ENCODE measurements around the gene DIAPH1. TPM values are rescaled to one million over a fixed set of nuclear protein-coding genes. Genes with fewer than 3 reads are reported as not detected.

The DIAPH1 gene
- total RNA-seq, 1 experiment from 2014 or later: 157 TPM

DNA sequence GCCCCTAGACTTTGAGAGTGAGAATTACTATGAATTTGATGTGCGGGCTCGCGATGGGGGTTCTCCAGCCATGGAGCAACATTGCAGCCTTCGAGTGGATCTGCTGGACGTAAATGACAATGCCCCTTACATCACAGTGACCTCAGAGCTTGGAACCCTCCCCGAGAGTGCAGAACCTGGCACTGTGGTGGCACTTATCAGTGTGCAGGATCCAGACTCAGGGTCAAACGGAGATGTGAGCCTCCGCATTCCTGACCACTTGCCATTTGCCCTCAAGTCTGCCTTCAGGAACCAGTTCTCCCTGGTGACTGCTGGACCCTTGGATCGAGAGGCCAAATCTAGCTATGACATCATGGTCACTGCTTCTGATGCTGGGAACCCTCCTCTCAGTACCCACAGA lies 132.7 kb downstream of the DIAPH1 start:
- no peak for DNase-seq
- Histone ChIP-seq H3F3A (ENCODE audit: insufficient read depth, low read depth) (no peaks in the 10 kb centered on the region), H3K79me2 (ENCODE audit: low read depth) (no peaks in the 10 kb centered on the region), H4K20me1 (ENCODE audit: insufficient read depth) (no peaks in the 10 kb centered on the region), H2AFZ (no peak overlapping the region), H3K4me3 (no peak overlapping the region), H3K4me2 (no peak overlapping the region), H3K9me3 (ENCODE audit: insufficient read depth, low read depth) (no peaks in the 10 kb centered on the region), H3K27ac (no peak overlapping the region), H3K9me2 (ENCODE audit: insufficient read depth) (no peaks in the 10 kb centered on the region), H3K36me3 (ENCODE audit: low read depth) (no peaks in the 10 kb centered on the region), H3K4me1 (replicated peaks; ENCODE audit: insufficient read depth) (no peaks in the 10 kb centered on the region), H3K27me3 (ENCODE audit: insufficient read depth, low read depth) (peaks cover 11% of the 10 kb centered on the region)
- intact Hi-C loops (cut with micrococcal nuclease; ENCODE audit: unreplicated experiment): no loop called here
- no TSS peak for BruUV-seq (replicated peaks)
- TF ChIP-seq, protein P1, sequence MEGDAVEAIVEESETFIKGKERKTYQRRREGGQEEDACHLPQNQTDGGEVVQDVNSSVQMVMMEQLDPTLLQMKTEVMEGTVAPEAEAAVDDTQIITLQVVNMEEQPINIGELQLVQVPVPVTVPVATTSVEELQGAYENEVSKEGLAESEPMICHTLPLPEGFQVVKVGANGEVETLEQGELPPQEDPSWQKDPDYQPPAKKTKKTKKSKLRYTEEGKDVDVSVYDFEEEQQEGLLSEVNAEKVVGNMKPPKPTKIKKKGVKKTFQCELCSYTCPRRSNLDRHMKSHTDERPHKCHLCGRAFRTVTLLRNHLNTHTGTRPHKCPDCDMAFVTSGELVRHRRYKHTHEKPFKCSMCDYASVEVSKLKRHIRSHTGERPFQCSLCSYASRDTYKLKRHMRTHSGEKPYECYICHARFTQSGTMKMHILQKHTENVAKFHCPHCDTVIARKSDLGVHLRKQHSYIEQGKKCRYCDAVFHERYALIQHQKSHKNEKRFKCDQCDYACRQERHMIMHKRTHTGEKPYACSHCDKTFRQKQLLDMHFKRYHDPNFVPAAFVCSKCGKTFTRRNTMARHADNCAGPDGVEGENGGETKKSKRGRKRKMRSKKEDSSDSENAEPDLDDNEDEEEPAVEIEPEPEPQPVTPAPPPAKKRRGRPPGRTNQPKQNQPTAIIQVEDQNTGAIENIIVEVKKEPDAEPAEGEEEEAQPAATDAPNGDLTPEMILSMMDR (conservative IDR thresholded peaks at IDR 0.05): no peak
- no peak for TF ChIP-seq EZH2 (IDR thresholded peaks at IDR 0.05; ENCODE audit: low read depth)
- ChIA-PET POLR2A (ENCODE audit: unreplicated experiment) (no interaction called here), CTCF (no interaction called here)

DNA sequence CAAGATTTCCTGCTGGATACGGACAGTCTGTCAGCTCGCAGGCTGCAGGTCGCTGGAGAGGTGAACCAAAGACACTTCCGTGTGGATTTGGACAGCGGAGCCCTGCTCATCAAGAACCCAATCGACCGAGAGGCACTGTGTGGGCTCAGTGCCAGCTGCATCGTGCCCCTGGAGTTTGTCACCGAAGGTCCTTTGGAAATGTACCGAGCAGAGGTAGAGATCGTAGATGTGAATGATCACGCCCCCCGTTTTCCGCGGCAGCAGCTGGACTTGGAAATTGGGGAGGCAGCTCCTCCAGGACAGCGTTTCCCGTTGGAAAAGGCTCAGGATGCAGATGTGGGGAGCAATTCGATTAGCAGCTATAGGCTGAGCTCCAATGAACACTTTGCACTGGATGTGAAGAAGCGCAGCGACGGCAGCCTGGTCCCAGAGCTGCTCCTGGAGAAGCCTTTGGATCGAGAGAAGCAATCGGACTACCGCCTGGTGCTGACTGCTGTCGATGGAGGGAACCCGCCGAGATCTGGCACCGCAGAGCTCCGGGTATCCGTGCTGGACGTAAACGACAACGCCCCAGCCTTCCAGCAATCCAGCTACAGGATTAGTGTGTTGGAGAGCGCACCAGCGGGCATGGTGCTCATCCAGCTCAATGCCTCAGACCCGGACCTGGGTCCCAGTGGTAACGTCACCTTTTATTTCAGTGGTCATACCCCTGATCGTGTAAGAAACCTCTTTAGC lies 133.3 kb downstream of the DIAPH1 start:
- Histone ChIP-seq H3K36me3 (ENCODE audit: low read depth) (no peaks in the 10 kb centered on the region), H3K4me1 (replicated peaks; ENCODE audit: insufficient read depth) (no peaks in the 10 kb centered on the region), H3K9me3 (ENCODE audit: insufficient read depth, low read depth) (no peaks in the 10 kb centered on the region), H2AFZ (no peak overlapping the region), H3K79me2 (ENCODE audit: low read depth) (no peaks in the 10 kb centered on the region), H3K4me3 (no peak overlapping the region), H4K20me1 (ENCODE audit: insufficient read depth) (no peaks in the 10 kb centered on the region), H3K27ac (no peak overlapping the region), H3K4me2 (no peak overlapping the region), H3K9me2 (ENCODE audit: insufficient read depth) (no peaks in the 10 kb centered on the region), H3K27me3 (ENCODE audit: insufficient read depth, low read depth) (peaks cover 11% of the 10 kb centered on the region), H3F3A (ENCODE audit: insufficient read depth, low read depth) (no peaks in the 10 kb centered on the region)
- DNase-seq: no peak
- ChIA-PET CTCF (interaction anchor here (0.6 kb wide), 1 partner anchor 11 kb away, joined by 4 read pairs; no protein-coding TSS in a partner anchor), POLR2A (ENCODE audit: unreplicated experiment) (no interaction called here)
- intact Hi-C loops (cut with micrococcal nuclease; ENCODE audit: unreplicated experiment): no loop called here
- no TSS peak for BruUV-seq (replicated peaks)
- TF ChIP-seq, protein P1 (conservative IDR thresholded peaks at IDR 0.05): no peak
- TF ChIP-seq EZH2 (IDR thresholded peaks at IDR 0.05; ENCODE audit: low read depth): no peak

GRCh38 chr5:141484641-141485311 lies 134.0 kb downstream of the DIAPH1 start, which contains the start of gene PCDHGC4:
TSS of gene PCDHGC4 (plus strand) at chr5:141485030. CDS start at chr5:141485174, 144 bp downstream.
- no peaks in the 10 kb centered on the region for H3F3A ChIP-seq (ENCODE audit: insufficient read depth, low read depth)
- TF ChIP-seq EZH2 (IDR thresholded peaks at IDR 0.05; ENCODE audit: low read depth): no peak
- TF ChIP-seq, protein P1 (conservative IDR thresholded peaks at IDR 0.05): no peak
- no peak within 1 kb of the TSS for H3K27ac ChIP-seq
- H3K79me2 ChIP-seq (ENCODE audit: low read depth): no peaks in the 10 kb centered on the region
- H3K4me2 ChIP-seq: no peak within 1 kb of the TSS
- no peaks in the 10 kb centered on the region for H4K20me1 ChIP-seq (ENCODE audit: insufficient read depth)
- H3K36me3 ChIP-seq (ENCODE audit: low read depth): no peaks in the 10 kb centered on the region
- no peak within 1 kb of the TSS for H2AFZ ChIP-seq
- intact Hi-C loops (cut with micrococcal nuclease; ENCODE audit: unreplicated experiment): no loop called here
- ChIA-PET POLR2A (ENCODE audit: unreplicated experiment) (no interaction called here), CTCF (interaction anchor here (0.6 kb wide), 1 partner anchor 10 kb away, joined by 4 read pairs; no protein-coding TSS in a partner anchor)
- no peaks in the 10 kb centered on the region for H3K9me3 ChIP-seq (ENCODE audit: insufficient read depth, low read depth)
- H3K27me3 ChIP-seq (ENCODE audit: insufficient read depth, low read depth): peaks cover 9% of the 10 kb centered on the region
- BruUV-seq (replicated peaks): no TSS peak
- DNase-seq: no peak
- no peak within 1 kb of the TSS for H3K4me3 ChIP-seq
- no peaks in the 10 kb centered on the region for H3K9me2 ChIP-seq (ENCODE audit: insufficient read depth)
- H3K4me1 ChIP-seq (replicated peaks; ENCODE audit: insufficient read depth): no peaks in the 10 kb centered on the region

Measured in PC-9 (cell line).